ENCODE results near the gene VCAN. TPM values are rescaled to one million over a fixed set of nuclear protein-coding genes. Genes with fewer than 3 reads are reported as not detected.

VCAN gene
- total and polyA plus RNA-seq, 2 experiments from 2014 or later: 98.5 to 327 TPM

GRCh38 chr5:83444445-83444844 lies 27.1 kb upstream of the VCAN start:
- no peaks in the 10 kb centered on the region for H3K9me3 ChIP-seq (ENCODE audit: low read depth)
- in situ Hi-C loops (cut with MboI): no loop called here

GRCh38 chr5:83446253-83446947 lies 25.1 kb upstream of the VCAN start:
- in situ Hi-C loops (cut with MboI): no loop called here
- no peak overlapping the region for H3K27ac ChIP-seq
- H4K20me1 ChIP-seq (ENCODE audit: insufficient read depth): no peaks in the 10 kb centered on the region
- 58 to 67% methylated on average over 4 of the region's 4 CpGs for WGBS, 2 experiments (ENCODE audit: low coverage in 1 of 2, low lambda C conversion rate in 2 of 2, missing lambda C conversion rate in 2 of 2)
- no peak overlapping the region for H3K9ac ChIP-seq
- no peaks in the 10 kb centered on the region for H3K79me2 ChIP-seq (ENCODE audit: insufficient read depth)
- TF ChIP-seq EZH2 (IDR thresholded peaks at IDR 0.05; ENCODE audit: insufficient read depth, poor library complexity, severe bottlenecking) (no peak), EZH2phosphoT487 (IDR thresholded peaks at IDR 0.05; ENCODE audit: insufficient read depth, low read depth) (no peak)
- H2AFZ ChIP-seq: no peak overlapping the region
- no peaks in the 10 kb centered on the region for H3K36me3 ChIP-seq (ENCODE audit: low read depth)
- no peak for DNase-seq
- H3K27me3 ChIP-seq (replicated peaks; ENCODE audit: insufficient read depth): no peaks in the 10 kb centered on the region
- no peaks in the 10 kb centered on the region for H3K4me1 ChIP-seq (ENCODE audit: insufficient read depth)
- no peak overlapping the region for H3K4me3 ChIP-seq
- H3F3A ChIP-seq (ENCODE audit: insufficient read depth): no peaks in the 10 kb centered on the region
- H3K9me3 ChIP-seq (ENCODE audit: low read depth): no peaks in the 10 kb centered on the region
- no peak overlapping the region for H3K4me2 ChIP-seq (ENCODE audit: unreplicated experiment)
- H3K9me2 ChIP-seq (ENCODE audit: insufficient read depth): no peaks in the 10 kb centered on the region

More at GRCh38 chr5:83444445-83444844, 27.1 kb upstream of the VCAN start:
- H3K4me2 ChIP-seq (ENCODE audit: unreplicated experiment): no peak overlapping the region
- no peak for TF ChIP-seq EZH2 (IDR thresholded peaks at IDR 0.05; ENCODE audit: insufficient read depth, poor library complexity, severe bottlenecking)
- H3K4me3 ChIP-seq: no peak overlapping the region
- no peaks in the 10 kb centered on the region for H3K9me2 ChIP-seq (ENCODE audit: insufficient read depth)
- no peaks in the 10 kb centered on the region for H3K4me1 ChIP-seq (ENCODE audit: insufficient read depth)
- H3K36me3 ChIP-seq (ENCODE audit: low read depth): no peaks in the 10 kb centered on the region
- H4K20me1 ChIP-seq (ENCODE audit: insufficient read depth): no peaks in the 10 kb centered on the region
- no peaks in the 10 kb centered on the region for H3K27me3 ChIP-seq (replicated peaks; ENCODE audit: insufficient read depth)
- H3F3A ChIP-seq (ENCODE audit: insufficient read depth): no peaks in the 10 kb centered on the region
- DNase-seq: no peak
- H3K27ac ChIP-seq: no peak overlapping the region
- no peaks in the 10 kb centered on the region for H3K79me2 ChIP-seq (ENCODE audit: insufficient read depth)
- H3K9ac ChIP-seq: no peak overlapping the region
- no peak overlapping the region for H2AFZ ChIP-seq
- 96 to 100% methylated on average over 2 of the region's 2 CpGs for WGBS, 2 experiments (ENCODE audit: low coverage in 1 of 2, low lambda C conversion rate in 2 of 2, missing lambda C conversion rate in 2 of 2)

- TF ChIP-seq EZH2phosphoT487 (IDR thresholded peaks at IDR 0.05; ENCODE audit: insufficient read depth, low read depth): no peak
- TF ChIP-seq EZH2 (IDR thresholded peaks at IDR 0.05; ENCODE audit: insufficient read depth, poor library complexity, severe bottlenecking): no peak
- Histone ChIP-seq H3K79me2 (ENCODE audit: insufficient read depth) (no peaks in the 10 kb centered on the region), H3K36me3 (ENCODE audit: low read depth) (no peaks in the 10 kb centered on the region), H3K27ac (no peak overlapping the region), H4K20me1 (ENCODE audit: insufficient read depth) (no peaks in the 10 kb centered on the region), H3K27me3 (replicated peaks; ENCODE audit: insufficient read depth) (no peaks in the 10 kb centered on the region), H3K4me1 (ENCODE audit: insufficient read depth) (no peaks in the 10 kb centered on the region), H3F3A (ENCODE audit: insufficient read depth) (no peaks in the 10 kb centered on the region), H3K9ac (no peak overlapping the region), H3K9me3 (ENCODE audit: low read depth) (no peaks in the 10 kb centered on the region), H3K4me3 (no peak overlapping the region), H2AFZ (no peak overlapping the region), H3K4me2 (ENCODE audit: unreplicated experiment) (no peak overlapping the region), H3K9me2 (ENCODE audit: insufficient read depth) (no peaks in the 10 kb centered on the region)
- 59 to 61% methylated on average over 1 of the region's 1 CpG for WGBS, 2 experiments (ENCODE audit: low coverage in 1 of 2, low lambda C conversion rate in 2 of 2, missing lambda C conversion rate in 2 of 2)
- no peak for DNase-seq
- in situ Hi-C loops (cut with MboI): no loop called here
Measured at GRCh38 chr5:83447533-83447932, 24.0 kb upstream of the VCAN start.

- TF ChIP-seq EZH2 (IDR thresholded peaks at IDR 0.05; ENCODE audit: insufficient read depth, poor library complexity, severe bottlenecking): no peak
- TF ChIP-seq EZH2phosphoT487 (IDR thresholded peaks at IDR 0.05; ENCODE audit: insufficient read depth, low read depth): no peak
- in situ Hi-C loops (cut with MboI): loop anchor here (25.0 kb wide), 1 partner anchor 813 kb away; no protein-coding TSS in a partner anchor
Measured at GRCh38 chr5:83450183-83450966, 21.2 kb upstream of the VCAN start.

More at GRCh38 chr5:83450183-83450966, 21.2 kb upstream of the VCAN start:
- Histone ChIP-seq H2AFZ (no peak overlapping the region), H3K27me3 (replicated peaks; ENCODE audit: insufficient read depth) (no peaks in the 10 kb centered on the region), H3K4me2 (ENCODE audit: unreplicated experiment) (no peak overlapping the region), H3K9ac (no peak overlapping the region), H3F3A (ENCODE audit: insufficient read depth) (no peaks in the 10 kb centered on the region), H3K9me3 (ENCODE audit: low read depth) (no peaks in the 10 kb centered on the region), H3K79me2 (ENCODE audit: insufficient read depth) (no peaks in the 10 kb centered on the region), H3K36me3 (ENCODE audit: low read depth) (no peaks in the 10 kb centered on the region), H3K27ac (no peak overlapping the region), H3K4me3 (no peak overlapping the region), H4K20me1 (ENCODE audit: insufficient read depth) (no peaks in the 10 kb centered on the region), H3K9me2 (ENCODE audit: insufficient read depth) (no peaks in the 10 kb centered on the region), H3K4me1 (ENCODE audit: insufficient read depth) (no peaks in the 10 kb centered on the region)
- no peak for DNase-seq
- WGBS, 2 experiments (ENCODE audit: low coverage in 1 of 2, low lambda C conversion rate in 2 of 2, missing lambda C conversion rate in 2 of 2): 57 to 81% methylated on average over 4 of the region's 4 CpGs
